D341Med (cell line): Measurements from ENCODE around the gene DCLRE1B.
"Not testable (repeated sequence)": the region's sequence is repeated elsewhere in the genome, so short reads cannot be mapped to it uniquely, and the experiment has no call there.

Experiments used
- DNase-seq: peaks from one replicate; pipeline ENCODE4 v3.0.0; 2012; ENCODE audit warnings: low spot score

Gene DCLRE1B

GRCh38 chr1:113948151-113948550 lies 43.0 kb downstream of the DCLRE1B start:
- DNase-seq: not testable (repeated sequence)

GRCh38 chr1:113949007-113949406 lies 43.9 kb downstream of the DCLRE1B start:
- DNase-seq: no peak

GRCh38 chr1:113950908-113951307 lies 45.8 kb downstream of the DCLRE1B start:
- DNase-seq: no peak

GRCh38 chr1:113951719-113952118 lies 46.6 kb downstream of the DCLRE1B start:
- no peak for DNase-seq

- no peak for DNase-seq
Measured at GRCh38 chr1:113957984-113958383, 52.9 kb downstream of the DCLRE1B start.

GRCh38 chr1:113958691-113959090 lies 53.6 kb downstream of the DCLRE1B start:
- no peak for DNase-seq

- DNase-seq: no peak
Measured at GRCh38 chr1:113963281-113963906, 58.3 kb downstream of the DCLRE1B start.
